GM19238 (cell line): ENCODE measurements around the gene EEA1.

ENCODE experiments used
- DNase-seq: peaks from one replicate; pipeline ENCODE4 v3.0.0; 2011; ENCODE audit warnings: low spot score; ENCODE audit not compliant: insufficient read length

EEA1 gene

GRCh38 chr12:92890601-92891106, 38.4 kb downstream of the EEA1 start:
- no peak for DNase-seq

- no peak for DNase-seq
Observed at GRCh38 chr12:92886131-92886530, 43.0 kb downstream of the EEA1 start.

- DNase-seq = no peak
Observed at GRCh38 chr12:92879698-92880322, 49.3 kb downstream of the EEA1 start.

GRCh38 chr12:92877904-92878303, 51.2 kb downstream of the EEA1 start:
- no peak for DNase-seq

GRCh38 chr12:92876496-92876895, 52.6 kb downstream of the EEA1 start:
- DNase-seq = no peak

GRCh38 chr12:92871116-92871515, 58.0 kb downstream of the EEA1 start:
- DNase-seq = no peak

- no peak for DNase-seq
Observed at GRCh38 chr12:92866418-92866817, 62.7 kb downstream of the EEA1 start.

- no peak for DNase-seq
Observed at GRCh38 chr12:92863251-92863650, 65.8 kb downstream of the EEA1 start.

- DNase-seq = no peak
Observed at GRCh38 chr12:92861381-92861780, 67.7 kb downstream of the EEA1 start.

- no peak for DNase-seq
Observed at GRCh38 chr12:92860521-92860920, 68.6 kb downstream of the EEA1 start.

- DNase-seq = no peak
Observed at GRCh38 chr12:92859650-92860386, 69.3 kb downstream of the EEA1 start.

GRCh38 chr12:92857818-92858217, 71.3 kb downstream of the EEA1 start:
- no peak for DNase-seq

GRCh38 chr12:92854344-92854743, 74.8 kb downstream of the EEA1 start:
- DNase-seq = no peak

- DNase-seq = no peak
Observed at GRCh38 chr12:92848740-92849139, 80.4 kb downstream of the EEA1 start.

GRCh38 chr12:92847368-92847767, 81.7 kb downstream of the EEA1 start:
- no peak for DNase-seq

GRCh38 chr12:92845329-92845728, 83.8 kb downstream of the EEA1 start:
- DNase-seq = no peak

GRCh38 chr12:92844151-92844763, 84.8 kb downstream of the EEA1 start:
- DNase-seq = no peak

- no peak for DNase-seq
Observed at GRCh38 chr12:92829686-92830282, 99.3 kb downstream of the EEA1 start.

- no peak for DNase-seq
Observed at GRCh38 chr12:92828565-92828964, 100.5 kb downstream of the EEA1 start.

- DNase-seq = peak; percentile 3
Observed at GRCh38 chr12:92827836-92828431, 101.2 kb downstream of the EEA1 start.

GRCh38 chr12:92821142-92821541, 108.0 kb downstream of the EEA1 start:
- DNase-seq = no peak

- DNase-seq = no peak
Observed at GRCh38 chr12:92814584-92814983, 114.5 kb downstream of the EEA1 start.
